NCI-H2081 (cell line): Measurements from ENCODE around the gene INTS15.

Experiments
- DNase-seq, 2 experiments: peaks; one replicate each; lab custom pipeline; 2025; lab: John Stamatoyannopoulos, UW

INTS15 gene

DNA sequence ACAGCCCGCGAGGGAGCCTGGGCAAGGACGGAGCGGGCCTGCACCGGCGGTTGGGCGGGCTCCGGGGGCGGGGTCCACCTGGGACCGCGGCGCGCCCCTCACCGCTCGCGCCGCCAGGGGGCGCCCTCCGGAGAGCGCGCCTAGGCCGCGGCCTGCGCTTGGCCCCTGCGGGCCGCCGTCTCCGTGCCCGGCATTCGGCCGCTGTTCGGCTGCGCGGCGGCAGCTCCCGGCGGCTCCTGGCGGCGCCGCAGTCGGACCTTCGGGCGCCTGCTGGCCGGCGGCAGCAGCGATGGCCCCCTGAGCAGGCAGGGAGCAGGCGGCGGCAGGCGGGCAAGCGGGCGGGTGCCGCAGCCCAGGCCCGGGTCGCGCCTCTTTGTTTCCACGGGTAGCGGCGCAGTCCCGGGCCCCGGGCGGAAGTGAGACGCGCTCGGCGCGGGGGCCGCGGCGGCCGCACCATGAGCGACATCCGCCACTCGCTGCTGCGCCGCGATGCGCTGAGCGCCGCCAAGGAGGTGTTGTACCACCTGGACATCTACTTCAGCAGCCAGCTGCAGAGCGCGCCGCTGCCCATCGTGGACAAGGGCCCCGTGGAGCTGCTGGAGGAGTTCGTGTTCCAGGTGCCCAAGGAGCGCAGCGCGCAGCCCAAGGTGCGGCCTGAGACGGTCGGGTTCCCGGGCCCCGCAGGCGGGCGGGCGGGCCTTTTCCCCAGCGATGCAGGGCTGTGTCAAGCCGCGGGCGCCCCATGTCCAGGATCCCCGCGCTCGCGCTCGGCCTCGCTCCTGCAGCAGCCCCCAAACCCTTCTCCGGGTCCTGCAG is at the start of gene INTS15:
INTS15 (plus strand) TSS at position 193 of the 816 bp plus-strand sequence; CDS start at position 456, 263 bp downstream.
- peak; percentile 82 to 89 for DNase-seq

DNA sequence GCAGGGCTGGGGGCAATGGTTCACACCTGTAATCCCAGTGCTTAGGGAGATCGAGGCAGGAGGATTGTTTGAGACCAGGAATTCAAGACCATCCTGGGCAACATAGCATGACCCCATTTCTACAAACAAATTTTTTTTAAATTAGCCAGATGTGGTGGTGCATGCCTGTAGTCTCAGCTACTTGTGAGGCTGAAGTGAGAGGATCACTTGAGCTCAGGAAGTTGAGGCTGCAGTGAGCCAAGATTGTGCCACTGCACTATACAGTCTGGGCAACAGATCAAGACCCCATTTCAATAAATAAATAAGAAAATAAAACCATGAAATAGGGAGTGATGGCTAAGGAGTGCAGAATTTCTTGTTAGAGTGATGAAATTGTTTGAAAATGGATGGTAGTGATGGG is 47.5 kb upstream of the INTS15 start:
- no peak for DNase-seq

DNA sequence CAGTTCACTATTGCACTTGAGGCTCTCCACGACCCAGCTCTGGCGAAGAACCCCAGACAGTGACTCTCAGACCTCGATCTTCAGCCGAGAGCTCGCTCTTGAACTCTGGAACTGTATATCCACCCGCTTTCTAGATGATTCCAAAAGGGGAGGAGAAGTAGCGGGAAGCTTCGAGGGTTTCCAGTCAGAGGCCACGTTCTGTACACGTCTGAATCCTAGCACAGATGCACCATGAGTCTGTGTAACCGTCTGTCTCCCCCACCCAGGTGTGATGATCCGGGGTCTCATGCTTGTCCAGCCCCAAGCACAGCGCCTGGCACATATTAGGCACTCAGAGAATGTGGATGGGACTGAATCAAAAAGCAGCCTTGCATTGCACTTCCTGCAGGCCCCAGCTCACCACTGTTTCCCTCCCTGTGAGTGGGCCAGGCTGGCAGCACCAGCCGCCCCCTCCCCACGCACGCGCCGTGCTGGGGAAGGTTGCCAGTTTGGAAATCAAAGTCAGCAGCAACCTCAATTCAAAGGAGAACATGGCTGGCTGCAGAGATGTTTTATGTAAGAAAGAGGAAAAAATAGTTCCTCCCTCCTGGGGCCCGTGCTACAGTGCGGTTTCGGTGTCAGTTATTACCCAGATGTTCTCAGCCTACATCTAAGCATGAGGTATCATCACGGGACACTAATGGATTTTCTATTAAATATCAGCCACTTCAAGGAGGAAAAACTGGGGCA is 44.3 kb upstream of the INTS15 start:
- DNase-seq = no peak

DNA sequence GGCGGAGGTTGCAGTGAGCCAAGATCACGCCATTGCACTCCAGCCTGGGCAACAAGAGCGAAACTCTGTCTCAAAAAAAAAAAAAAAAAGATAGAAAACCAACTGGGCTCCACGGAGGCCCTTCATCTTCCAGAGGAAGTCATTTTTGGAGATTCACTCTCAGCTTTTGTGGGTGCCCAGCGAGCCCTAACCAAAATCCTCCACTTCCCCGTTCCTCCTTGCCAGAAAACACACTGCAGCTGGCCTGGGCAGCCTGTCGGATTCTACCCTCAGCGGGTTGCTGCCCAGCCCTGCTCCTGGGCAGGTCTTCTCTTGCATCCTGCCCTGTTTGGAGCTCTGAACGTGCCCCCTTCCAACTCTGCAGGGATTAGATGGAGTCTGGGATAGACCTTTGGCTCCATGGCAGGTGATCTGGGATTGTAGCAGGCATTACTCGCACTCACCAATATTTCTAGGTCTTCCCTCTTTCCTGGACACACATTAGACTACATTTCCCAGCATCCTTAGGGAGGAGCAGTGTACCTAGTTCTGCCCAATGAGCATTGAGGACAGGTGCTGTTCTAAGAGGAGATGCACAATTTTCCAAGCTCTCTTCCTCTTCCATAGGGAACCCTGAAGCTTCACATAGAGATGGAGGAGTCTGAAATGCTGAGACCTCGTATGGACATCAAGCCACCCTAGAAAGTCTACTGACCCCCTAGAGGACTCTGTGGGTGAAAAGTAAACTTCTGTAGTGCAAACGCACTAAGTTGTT is 43.1 kb upstream of the INTS15 start:
- DNase-seq = no peak

DNA sequence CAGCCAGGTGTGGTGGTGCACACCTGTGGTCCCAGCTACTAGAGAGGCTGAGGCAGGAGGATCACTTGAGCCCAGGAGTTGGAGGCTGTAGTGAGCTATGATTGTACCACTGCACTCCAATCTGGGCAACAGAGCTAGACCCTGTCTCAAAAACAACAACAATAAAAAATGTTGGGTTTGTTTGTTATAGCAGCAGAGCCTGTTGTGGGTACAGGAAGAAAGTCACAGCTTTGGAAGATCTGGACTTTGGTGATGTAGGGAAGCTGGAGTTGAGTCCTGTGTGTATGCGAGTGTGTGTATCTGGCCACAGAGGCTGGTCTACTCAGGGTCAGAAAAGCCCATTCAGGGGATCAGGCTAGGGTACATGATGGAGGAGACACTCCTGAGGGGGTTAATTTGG is 42.4 kb upstream of the INTS15 start:
- no peak for DNase-seq

DNA sequence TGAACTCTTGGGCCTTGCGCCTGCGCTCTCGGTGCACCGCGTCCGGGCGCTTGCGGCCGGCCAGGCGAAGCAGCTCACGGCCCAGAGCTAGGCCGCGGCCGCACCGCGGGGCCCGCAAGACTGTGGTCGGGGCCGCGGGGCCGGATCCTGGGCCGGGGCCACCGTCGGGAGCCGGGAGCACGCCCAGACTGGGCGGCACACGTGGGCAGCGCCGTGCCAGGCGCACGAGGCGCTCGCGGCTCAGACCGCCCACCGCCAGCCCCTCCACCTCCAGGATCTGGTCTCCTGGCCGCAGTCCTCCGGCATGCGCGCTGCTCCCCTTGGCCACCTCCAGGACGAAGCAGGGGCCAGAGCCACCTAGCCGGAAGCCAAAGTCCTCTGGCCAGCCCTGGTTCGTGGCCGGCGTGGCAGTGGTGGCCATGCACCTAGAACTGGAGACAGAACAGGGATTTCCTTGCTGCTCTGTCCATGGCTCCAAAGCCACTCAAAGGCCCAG is 38.8 kb upstream of the INTS15 start, which contains the start of gene GRID2IP:
GRID2IP (minus strand) TSS at position 446 of the 496 bp plus-strand sequence; CDS start at position 421, 25 bp downstream.
- no peak for DNase-seq

DNA sequence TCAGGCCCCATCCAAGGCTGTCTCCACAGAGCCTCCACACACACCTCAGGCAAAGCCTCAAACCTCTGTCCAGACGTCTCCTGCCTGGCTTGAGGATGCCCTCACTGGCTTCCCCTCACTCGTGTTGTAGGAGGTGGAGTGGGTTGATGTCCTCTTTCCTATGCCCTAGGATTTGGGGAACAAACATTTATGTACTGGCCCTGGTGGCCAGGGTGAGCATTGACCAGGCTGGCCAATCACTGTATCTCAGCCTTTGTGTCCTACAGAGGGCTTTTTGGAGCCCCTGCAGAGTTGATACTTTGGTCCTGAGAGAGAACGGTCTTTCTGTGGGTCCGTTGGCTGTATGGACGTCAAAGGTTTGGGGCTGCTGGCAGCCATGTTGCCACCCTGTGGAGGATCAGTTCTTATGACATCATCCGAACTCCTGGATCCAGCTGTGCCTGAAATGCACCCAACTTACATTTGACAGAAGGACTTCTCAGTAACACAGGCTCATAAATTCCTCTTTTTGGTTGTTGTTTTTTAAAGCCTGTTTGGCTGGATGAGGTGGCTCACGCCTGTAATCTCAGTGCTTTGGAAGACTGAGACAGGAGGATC is 36.3 kb upstream of the INTS15 start:
- DNase-seq = no peak

DNA sequence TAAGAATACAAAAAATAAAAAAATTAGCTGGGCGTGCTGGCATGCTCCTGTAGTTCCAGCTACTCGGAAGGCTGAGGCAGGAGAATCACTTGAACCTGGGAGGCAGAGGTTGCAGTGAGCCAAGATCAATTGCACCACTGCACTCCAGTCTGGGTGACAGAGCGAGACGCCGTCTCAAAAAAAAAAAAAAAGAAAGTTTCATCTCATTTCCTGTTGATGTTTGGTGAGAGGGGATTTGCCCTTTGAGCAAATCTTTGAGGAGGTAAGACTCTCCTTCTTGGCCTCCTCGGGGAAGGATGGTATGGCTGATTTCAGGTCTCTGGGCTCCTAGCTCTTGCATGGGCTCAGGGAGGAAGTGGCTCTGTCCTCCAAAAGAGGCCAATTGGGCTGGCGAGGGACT is 35.0 kb upstream of the INTS15 start:
- DNase-seq = no peak

DNA sequence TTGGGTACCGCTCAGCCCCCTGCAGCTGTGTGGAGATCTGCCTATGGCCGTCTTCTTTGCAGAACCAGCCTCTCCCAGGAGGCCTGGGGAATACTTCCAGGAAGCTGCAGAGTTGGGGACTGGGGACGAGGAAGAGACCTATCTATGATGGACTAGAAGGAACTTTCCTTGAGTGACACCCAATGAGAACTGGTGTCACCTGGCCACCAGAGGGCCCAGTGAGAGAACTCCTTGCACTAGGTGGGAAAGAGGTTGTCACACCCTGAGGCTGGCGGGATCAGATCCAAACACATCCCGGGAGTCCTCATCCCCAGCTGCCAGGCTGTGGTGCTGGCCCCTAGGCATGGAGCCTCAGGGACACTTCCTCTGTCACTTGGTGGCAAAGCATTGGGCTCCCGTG is 33.6 kb upstream of the INTS15 start:
- DNase-seq = no peak

DNA sequence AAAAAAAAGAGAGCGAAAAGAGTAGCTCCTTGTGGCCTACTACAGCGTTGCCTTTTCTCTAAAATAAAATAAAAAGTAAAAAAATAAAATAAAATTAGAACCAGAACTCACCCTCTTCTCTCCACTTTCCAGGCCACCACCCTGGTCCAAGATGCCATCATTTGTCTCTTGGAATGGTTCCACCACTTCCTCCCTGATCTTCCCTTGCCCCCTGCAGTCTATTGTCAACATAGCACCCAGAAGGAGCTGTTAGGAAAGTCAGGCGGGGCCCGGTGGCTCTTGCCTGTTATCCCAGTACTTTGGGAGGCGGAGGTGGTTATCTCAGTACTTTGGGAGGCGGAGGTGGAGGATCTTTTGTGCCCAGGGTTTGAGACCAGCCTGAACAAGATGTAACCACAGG is 31.0 kb upstream of the INTS15 start:
- DNase-seq = peak; percentile 5 to 41

DNA sequence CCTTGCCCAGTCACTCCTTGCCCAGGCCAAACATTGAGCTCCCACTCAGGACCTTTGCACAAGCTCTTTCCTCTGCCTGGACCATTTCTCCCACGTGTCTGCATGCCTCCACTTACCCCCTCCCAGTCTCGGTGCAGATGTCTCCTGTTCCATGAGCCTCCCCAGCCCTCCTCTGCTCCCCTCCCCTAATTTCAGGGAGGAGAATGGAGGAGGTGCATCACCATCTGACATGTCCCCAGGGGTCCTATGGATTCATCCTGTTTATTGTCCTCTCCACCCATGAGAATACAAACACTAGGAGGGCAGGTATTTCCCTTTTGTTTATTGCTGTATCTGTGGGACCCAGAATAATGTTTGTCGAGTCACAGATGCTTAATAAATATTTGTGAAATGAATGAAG is 29.9 kb upstream of the INTS15 start:
- no peak for DNase-seq

DNA sequence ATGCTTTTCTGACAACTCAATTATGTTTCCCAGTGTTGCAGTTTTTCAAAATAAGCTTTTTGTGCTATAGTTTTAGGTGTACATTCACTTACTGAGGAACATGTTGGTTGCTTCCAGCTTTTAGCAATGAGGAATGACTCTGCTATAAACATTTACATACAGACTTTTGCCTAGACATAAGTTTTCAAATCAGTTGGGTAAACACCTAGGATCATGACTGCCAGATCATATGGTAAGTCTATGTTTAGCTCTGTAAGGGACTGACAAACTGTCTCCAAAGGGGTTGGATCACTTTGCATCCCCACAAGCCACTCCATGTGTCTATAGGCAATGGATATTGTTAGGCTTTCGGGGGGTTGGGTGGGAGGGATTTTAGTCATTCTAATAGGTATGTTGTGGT is 27.7 kb upstream of the INTS15 start:
- DNase-seq = no peak

DNA sequence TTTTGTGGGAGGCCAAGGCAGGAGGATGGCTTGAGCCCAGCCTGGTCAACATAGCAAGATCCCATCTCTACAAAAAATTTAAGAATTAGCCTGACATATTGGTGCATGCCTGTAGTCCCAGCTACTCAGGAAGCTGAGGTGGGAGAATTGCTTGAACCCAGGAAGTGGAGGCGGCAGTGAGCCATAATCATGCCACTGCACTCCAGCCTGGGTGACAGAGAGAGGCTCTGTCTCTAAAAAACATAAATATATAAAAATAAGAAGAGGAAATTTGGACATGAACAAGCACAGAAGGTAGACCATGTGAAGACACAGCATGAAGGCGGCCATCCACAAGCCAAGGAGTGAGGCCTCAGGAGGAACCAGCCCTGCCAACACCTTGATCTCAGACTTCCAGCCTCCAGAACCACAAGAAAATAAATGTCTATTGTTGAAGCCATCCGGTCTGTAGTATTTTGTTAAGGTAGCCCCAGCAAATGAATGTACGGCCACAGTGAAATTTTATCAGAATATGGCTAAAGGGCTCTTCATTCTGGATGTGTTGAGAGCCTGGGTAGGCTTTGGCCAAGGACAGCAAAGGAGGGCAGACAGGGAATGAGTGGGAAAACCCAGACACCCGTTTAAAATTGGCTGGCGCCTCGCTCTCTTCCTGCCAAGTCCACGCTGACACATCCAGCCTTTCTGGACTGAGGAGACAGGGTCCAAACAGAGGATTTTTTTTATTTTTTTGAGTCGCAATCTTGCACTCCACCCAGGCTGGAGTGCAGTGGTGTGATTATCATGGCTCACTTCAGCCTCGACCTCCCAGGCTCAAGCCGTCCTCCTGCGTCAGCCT is 25.7 kb upstream of the INTS15 start:
- DNase-seq = no peak

DNA sequence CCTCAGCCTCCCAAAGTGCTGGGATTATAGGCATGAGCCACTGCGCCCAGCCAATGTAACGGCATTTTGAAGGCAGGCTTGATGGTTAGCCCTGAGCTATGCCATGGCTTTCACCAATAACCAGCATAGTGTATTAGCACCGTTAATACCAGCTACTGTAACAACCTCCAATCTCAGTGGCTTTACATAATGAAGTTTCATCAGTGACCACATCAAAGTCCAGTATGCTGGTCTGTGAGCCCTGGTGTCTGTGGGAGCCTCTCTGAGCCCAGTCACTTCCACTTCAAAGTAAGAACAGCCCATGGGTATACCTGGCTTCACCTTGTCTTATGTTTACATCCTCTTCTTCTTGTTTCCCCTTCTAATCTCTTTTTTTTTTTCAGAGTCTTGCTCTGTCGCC is 24.2 kb upstream of the INTS15 start:
- DNase-seq = no peak

DNA sequence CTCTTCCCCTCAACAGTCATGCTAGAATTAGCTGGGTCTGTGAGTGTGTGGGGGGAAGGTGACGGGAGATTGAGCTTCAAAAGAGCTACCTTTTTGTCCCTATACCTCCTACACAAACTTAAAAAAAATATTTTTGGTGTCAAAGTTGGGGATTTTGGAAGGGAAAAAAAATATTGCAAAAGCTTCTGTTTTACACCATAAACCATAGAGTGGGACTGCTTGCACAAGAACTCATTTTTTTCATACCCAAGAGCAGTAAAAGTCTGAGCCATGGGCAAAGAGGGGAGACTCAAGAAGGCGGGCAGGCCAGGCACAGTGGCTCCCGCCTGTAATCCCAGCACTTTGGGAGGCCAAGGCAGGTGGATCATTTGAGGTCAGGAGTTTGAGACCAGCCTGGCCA is 21.9 kb upstream of the INTS15 start:
- no peak for DNase-seq

DNA sequence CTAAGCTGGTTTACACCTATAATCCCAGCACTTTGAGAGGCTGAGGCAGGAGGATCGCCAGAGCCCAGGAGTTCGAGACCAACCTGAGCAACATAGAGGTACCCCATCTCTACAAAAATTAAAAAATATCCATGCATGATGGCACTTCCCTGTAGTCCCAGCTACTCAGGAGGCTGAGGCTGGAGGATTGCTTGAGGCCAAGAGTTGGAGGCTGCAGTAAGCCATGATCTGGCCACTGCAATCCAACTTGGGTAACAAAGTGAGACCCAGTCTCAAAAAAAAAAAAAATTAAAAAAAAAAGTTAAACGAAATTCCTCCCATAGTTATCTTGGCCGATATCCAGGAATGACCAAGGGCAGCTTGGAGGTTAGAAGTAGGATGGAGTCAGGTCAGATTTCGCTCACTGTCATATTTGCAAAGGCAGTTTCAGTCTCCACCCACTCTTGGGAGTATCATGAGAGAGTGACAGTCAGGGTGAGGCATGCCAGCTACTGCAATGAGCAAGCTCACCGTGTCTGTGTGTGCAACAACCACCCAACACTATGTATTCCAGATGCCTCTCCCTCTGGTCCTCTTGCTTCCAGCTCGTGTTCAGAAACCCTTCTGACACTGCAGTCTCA is 18.6 kb upstream of the INTS15 start:
- no peak for DNase-seq

DNA sequence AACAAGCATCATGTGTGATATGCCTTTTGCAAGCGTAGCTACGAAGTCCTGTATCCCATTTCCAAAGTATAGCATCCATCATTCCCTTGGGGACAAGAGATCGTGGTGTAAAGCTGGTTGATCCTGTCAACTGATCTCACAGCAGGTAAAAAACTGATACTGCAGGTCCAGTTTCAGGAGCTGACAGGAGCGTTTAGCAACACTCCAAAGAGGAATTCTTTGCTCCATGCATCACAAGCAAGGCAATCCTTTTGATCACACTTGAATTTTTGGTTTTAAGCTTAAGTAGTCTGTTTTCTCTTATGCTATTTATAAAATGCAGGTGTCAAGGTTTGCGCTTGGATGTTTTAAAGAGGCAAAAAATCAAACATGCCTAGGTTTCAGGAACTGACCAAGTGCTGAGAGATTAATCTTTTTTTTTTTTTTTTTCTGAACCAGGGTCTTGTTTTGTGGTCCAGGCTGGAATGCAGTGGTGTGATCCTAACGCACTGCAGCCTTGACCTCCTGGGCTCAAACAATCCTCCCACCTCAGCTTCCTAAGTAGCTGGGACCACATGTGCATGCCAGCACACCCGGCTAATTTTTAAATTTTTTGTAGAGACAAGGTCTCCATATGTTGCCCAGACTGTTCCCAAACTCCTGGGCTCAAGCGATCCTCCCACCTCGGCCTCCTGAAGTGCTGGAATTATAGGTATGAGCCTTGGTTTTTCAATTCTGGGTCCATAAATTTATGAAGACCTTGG is 14.4 kb upstream of the INTS15 start:
- no peak for DNase-seq

DNA sequence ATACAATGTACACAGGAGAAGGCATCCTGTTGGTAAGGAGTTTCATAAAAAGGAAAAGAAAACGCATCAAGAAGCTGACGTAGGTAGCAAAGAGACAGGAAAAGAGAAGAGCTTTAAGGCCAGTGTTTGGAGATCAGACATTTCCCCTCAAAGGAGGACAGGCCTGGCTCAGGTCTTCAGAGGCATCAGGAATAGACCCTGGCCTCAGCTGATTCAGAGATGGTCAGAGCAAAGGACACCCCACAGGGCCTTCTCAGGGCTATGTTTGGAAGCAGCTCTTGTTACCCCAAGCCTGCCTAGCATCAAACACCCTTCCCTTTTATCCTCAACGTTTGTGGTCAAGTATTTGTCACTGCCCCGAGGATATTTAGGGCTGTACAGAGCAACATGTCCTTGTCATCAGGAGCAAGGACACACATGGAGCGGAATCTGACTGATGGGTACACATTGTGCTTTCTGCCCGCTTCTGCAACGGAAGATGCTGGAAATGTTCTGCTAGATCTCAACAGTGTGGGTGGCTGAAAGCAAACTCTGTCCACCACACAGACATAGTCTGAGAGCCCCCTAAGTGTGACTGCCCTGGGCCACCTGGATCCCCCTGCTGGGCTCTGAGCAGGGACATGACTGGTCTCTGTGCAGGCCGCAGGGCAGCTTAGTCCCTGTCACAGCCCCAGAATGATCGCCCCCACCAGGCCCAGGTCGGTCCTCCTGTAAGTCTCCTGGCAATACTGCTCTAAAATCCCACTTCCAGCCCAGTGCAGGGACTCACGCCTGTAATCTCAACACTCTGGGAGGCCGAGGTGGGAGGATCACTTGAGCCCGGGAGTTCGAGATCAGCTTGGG is 13.6 kb upstream of the INTS15 start:
- DNase-seq = no peak

DNA sequence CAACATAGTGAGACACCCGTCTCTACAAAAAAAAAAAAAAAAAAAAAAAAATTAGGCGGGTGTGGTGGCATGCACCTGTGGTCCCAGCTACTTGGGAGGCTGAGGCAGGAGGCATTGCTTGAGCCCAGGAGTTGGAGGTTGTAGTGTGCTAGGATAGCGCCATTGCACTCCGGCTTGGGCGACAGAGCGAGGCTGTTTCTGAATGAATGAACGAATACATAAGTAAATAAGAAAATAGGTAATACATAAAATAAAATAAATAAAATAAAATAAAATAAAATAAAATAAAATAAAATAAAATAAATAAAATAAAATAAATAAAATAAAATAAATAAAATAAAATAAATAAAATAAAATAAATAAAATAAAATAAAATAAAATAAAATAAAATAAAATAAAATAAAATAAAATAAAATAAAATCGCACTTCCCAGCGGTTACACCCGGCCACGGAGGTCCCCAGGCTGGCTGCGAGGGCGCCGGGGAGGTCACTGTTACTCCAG is 12.9 kb upstream of the INTS15 start:
- peak in 1 of 2 experiments; percentile 10 for DNase-seq
